AG09319 (cell line): ENCODE results near the gene BORA.

ENCODE experiments used
- DNase-seq: peaks from one replicate; pipeline ENCODE4 v3.0.0-alpha.2; 2010; ENCODE audit warnings: low read depth; ENCODE audit errors: extremely low read depth
- CTCF ChIP-seq: IDR thresholded peaks from 2 replicates; pipeline ENCODE4 v1.5.1; 2011; ENCODE audit warnings: low read depth, mild to moderate bottlenecking, inconsistent platforms, low read length, moderate library complexity

Gene BORA

GRCh38 chr13:72727417-72728289, at the start of gene BORA, which contains the start of gene MZT1:
Gene BORA (plus strand): TSS chr13:72727923. CDS start chr13:72728941, 1,018 bp downstream.
Gene MZT1 (minus strand): TSS chr13:72727629. CDS start chr13:72727602, 27 bp downstream.
- TF ChIP-seq CTCF, result no peak
- DNase-seq, result peak; percentile 93

DNA sequence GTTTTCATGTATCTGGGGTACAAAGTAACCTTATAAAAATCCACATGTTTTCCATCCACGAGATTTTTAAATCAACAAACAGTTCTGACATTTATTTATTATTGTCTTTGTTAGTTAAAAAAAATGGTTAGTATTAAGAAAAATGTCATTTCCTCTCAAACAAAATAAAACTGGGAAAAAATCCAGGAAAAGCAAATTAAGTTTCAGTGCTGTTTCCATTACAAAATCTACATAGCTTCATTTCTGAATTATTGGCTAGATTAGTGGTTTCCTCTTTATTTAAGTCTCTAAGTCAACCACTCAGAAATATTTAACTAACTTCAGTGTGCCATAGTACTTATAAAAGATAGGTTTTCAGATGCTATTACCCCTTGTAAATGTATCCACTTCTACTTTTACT, 49.4 kb upstream of the BORA start:
- no peak for TF ChIP-seq CTCF
- no peak for DNase-seq

DNA sequence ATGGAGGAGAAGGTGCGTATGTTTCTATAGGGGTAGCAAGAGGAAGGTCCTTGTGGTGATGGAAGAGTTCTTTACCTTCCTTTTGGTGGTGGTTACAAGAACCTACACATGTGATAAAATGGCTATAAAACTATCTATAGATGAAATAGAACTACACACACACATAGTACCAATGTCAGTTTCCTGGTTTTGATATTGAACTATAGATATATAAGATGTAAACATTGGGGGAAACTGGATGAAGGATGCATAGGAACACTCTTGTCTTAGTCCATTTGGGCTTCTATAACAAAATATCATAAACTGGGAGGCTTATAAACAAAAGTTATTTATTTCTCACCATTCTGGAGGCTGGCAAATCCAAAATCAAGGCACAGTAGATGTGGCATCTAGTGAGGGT, 47.4 kb upstream of the BORA start:
- no peak for TF ChIP-seq CTCF
- no peak for DNase-seq

DNA sequence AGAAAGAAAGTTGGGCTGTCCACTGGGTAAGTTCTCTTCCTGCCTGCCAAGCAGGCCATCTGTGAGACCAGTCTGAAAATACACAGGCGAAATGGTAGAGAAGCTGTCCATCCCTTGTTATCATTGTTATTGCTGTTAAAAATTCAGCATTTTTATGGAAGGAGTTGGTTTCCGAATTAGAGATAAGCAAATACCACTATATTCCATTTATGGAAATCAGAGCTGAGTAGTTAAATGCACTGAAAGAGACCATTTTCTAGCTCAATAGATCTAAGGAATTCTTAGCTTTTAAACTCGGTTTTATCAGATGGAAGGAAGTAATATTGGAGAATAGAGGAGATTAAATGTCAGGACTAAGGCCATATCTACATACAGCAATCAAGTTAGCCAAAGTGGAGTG, 41.0 kb upstream of the BORA start:
- no peak for DNase-seq
- TF ChIP-seq CTCF, result no peak

DNA sequence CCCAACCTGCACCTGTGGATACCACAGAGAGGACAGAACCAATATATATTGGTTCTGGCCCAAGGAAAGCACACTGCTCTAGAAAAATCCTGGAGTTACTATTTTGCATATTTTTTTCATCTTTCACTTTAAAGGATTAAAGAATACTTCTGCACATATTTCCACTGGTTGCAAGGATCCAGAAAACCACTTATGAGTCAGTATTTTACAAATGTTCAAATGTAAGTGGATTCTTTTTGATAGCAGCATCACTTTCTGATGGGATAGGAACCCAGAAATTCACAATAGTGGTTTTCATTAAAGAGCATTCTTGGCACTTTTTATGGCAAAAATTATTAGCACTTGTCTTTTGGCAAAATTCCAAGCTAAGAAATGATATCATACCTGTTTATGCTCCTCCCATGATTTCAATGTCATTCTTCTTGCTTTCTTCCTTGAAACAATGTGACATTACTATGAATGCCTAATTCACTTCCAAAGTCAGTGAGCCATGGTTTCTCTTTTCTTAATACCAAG, 38.5 kb upstream of the BORA start:
- no peak for TF ChIP-seq CTCF
- no peak for DNase-seq

DNA sequence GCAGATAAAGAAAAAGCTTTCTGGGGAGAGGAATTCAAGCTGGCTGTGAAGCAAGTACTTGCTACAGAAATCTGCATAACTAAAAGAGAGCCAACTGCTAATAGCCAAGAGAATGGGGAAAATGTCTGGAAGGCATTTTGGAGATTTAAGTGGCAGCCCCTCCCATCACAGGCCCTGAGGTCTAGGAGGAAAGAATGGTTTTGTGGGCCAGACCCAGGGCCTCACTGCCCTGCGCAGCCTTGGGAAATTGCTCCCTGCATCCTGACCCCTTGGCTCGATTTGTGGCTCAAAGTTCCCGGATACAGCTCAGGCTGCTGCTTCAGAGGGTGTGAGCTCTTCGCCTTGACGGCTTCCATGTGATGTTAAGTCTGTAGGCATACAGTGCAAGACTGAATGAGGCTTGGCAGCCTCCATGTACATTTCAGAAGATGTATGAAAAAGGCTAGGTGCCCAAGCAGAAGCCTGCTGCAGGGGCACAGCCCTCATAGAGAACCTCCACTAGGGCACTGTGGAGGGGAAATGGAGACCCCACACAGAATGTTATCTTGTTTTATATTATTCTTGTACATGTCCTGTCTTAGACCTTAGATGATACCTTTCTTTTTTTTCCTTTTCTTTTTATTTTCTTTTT, 34.7 kb upstream of the BORA start:
- no peak for DNase-seq
- no peak for TF ChIP-seq CTCF

- DNase-seq, result no peak
- no peak for TF ChIP-seq CTCF
Observed at GRCh38 chr13:72693832-72694231, 33.9 kb upstream of the BORA start.
